Measurements from ENCODE around the gene AKAP8L. TPM values are rescaled to one million over a fixed set of nuclear protein-coding genes. Genes with fewer than 3 reads are reported as not detected.
"Not testable (repeated sequence)": the region's sequence is repeated elsewhere in the genome, so short reads cannot be mapped to it uniquely, and the experiment has no call there.

Gene AKAP8L
- total and polyA plus RNA-seq, 10 of the 15 experiments (the other 5 are each of a cell fraction or from before 2014, with no cell fraction given), result 0.66 to 64.3 (median 40.0) TPM

DNA sequence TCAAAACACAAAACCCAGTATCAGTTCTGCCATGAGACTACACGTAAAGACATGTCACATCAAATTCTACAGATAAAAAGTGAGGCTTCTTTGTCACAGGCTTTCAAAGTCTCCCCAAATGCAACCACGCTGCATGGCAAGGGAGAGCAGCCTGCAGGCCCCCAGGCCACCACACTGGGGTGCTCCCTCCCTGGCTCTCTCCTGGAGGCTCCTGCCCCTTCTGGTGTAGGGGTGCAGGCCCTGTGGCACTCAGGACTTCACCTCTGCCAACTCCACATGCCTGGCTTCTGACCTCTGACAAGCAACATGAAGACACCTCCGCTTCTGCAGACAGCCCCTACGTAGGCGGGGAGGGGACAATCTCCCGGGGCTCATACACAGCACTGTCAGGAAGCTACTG, 53.5 kb downstream of the AKAP8L start:
- no peak for FAIRE-seq
- no peaks in the 10 kb centered on the region for H3K9me3 ChIP-seq (replicated peaks; ENCODE audit: control insufficient read depth, insufficient read depth, low read length)
- peaks cover 7% of the 10 kb centered on the region for H3K4me1 ChIP-seq (ENCODE audit: control insufficient read depth, insufficient read depth, low read length)
- no peak overlapping the region for H3K4me2 ChIP-seq (ENCODE audit: control insufficient read depth, insufficient read depth)
- no peaks in the 10 kb centered on the region for H4K20me1 ChIP-seq (ENCODE audit: control insufficient read depth, insufficient read depth)
- DNase-seq (ENCODE audit: low read depth, low spot score), result no peak
- peak; percentile 55 for ATAC-seq
- no peaks in the 10 kb centered on the region for H3K79me2 ChIP-seq (ENCODE audit: control insufficient read depth, insufficient read depth, low read length)
- SMC1A ChIA-PET (ENCODE audit: uncharacterized antibody, unreplicated experiment), result no interaction called here
- CTCF ChIA-PET, result interaction anchor here (0.6 kb wide), 1 partner anchor 190 kb away, joined by 3 read pairs; no protein-coding TSS in a partner anchor
- intact Hi-C loops (cut with micrococcal nuclease; ENCODE audit: unreplicated experiment), result no loop called here
- POLR2A ChIA-PET, result no interaction called here
- no peak overlapping the region for H2AFZ ChIP-seq (ENCODE audit: control insufficient read depth, low read depth, low read length)
- no peak overlapping the region for H3K27ac ChIP-seq (ENCODE audit: control insufficient read depth, insufficient read depth)
- WGBS (ENCODE audit: insufficient coverage, insufficient replicate concordance, low lambda C conversion rate, missing lambda C conversion rate), result over 99% methylated on average over 6 of the region's 6 CpGs
- in situ Hi-C loops (cut with MboI), result no loop called here
- no peak overlapping the region for H3K9ac ChIP-seq (ENCODE audit: control insufficient read depth, insufficient read depth, low read length)
- no peaks in the 10 kb centered on the region for H3K27me3 ChIP-seq (replicated peaks in 1 of 2; ENCODE audit: control insufficient read depth in 2 of 2, insufficient read depth in 2 of 2, low read length in 1 of 2)
- BruUV-seq (replicated peaks), result no TSS peak
- TF ChIP-seq, protein P1, sequence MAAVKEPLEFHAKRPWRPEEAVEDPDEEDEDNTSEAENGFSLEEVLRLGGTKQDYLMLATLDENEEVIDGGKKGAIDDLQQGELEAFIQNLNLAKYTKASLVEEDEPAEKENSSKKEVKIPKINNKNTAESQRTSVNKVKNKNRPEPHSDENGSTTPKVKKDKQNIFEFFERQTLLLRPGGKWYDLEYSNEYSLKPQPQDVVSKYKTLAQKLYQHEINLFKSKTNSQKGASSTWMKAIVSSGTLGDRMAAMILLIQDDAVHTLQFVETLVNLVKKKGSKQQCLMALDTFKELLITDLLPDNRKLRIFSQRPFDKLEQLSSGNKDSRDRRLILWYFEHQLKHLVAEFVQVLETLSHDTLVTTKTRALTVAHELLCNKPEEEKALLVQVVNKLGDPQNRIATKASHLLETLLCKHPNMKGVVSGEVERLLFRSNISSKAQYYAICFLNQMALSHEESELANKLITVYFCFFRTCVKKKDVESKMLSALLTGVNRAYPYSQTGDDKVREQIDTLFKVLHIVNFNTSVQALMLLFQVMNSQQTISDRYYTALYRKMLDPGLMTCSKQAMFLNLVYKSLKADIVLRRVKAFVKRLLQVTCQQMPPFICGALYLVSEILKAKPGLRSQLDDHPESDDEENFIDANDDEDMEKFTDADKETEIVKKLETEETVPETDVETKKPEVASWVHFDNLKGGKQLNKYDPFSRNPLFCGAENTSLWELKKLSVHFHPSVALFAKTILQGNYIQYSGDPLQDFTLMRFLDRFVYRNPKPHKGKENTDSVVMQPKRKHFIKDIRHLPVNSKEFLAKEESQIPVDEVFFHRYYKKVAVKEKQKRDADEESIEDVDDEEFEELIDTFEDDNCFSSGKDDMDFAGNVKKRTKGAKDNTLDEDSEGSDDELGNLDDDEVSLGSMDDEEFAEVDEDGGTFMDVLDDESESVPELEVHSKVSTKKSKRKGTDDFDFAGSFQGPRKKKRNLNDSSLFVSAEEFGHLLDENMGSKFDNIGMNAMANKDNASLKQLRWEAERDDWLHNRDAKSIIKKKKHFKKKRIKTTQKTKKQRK (IDR thresholded peaks at IDR 0.05; ENCODE audit: low read depth, low read length), result no peak
- TF ChIP-seq ESRRA (IDR thresholded peaks at IDR 0.05; ENCODE audit: low read length), result no peak
- TF ChIP-seq MXI1 (IDR thresholded peaks at IDR 0.05; ENCODE audit: low read depth, low read length), result no peak
- TF ChIP-seq, protein P2, sequence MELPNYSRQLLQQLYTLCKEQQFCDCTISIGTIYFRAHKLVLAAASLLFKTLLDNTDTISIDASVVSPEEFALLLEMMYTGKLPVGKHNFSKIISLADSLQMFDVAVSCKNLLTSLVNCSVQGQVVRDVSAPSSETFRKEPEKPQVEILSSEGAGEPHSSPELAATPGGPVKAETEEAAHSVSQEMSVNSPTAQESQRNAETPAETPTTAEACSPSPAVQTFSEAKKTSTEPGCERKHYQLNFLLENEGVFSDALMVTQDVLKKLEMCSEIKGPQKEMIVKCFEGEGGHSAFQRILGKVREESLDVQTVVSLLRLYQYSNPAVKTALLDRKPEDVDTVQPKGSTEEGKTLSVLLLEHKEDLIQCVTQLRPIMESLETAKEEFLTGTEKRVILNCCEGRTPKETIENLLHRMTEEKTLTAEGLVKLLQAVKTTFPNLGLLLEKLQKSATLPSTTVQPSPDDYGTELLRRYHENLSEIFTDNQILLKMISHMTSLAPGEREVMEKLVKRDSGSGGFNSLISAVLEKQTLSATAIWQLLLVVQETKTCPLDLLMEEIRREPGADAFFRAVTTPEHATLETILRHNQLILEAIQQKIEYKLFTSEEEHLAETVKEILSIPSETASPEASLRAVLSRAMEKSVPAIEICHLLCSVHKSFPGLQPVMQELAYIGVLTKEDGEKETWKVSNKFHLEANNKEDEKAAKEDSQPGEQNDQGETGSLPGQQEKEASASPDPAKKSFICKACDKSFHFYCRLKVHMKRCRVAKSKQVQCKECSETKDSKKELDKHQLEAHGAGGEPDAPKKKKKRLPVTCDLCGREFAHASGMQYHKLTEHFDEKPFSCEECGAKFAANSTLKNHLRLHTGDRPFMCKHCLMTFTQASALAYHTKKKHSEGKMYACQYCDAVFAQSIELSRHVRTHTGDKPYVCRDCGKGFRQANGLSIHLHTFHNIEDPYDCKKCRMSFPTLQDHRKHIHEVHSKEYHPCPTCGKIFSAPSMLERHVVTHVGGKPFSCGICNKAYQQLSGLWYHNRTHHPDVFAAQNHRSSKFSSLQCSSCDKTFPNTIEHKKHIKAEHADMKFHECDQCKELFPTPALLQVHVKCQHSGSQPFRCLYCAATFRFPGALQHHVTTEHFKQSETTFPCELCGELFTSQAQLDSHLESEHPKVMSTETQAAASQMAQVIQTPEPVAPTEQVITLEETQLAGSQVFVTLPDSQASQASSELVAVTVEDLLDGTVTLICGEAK (IDR thresholded peaks at IDR 0.05; ENCODE audit: borderline replicate concordance), result no peak
- TF ChIP-seq IKZF1 (conservative IDR thresholded peaks at IDR 0.05), result no peak
- TF ChIP-seq FOS (IDR thresholded peaks at IDR 0.05; ENCODE audit: borderline replicate concordance, extremely low read depth, insufficient read length), result no peak
- no peak for TF ChIP-seq IKZF2 (IDR thresholded peaks at IDR 0.05)
- TF ChIP-seq TARDBP (IDR thresholded peaks at IDR 0.05; ENCODE audit: borderline replicate concordance), result no peak
- peaks cover 23 to 32% of the 10 kb centered on the region in 2 experiments for H3K36me3 ChIP-seq (ENCODE audit: control insufficient read depth in 2 of 2, insufficient read depth in 2 of 2, low read length in 1 of 2)
- RAD21 ChIA-PET (ENCODE audit: unreplicated experiment), result no interaction called here
- H3K4me3 ChIP-seq, result no peak overlapping the region

DNA sequence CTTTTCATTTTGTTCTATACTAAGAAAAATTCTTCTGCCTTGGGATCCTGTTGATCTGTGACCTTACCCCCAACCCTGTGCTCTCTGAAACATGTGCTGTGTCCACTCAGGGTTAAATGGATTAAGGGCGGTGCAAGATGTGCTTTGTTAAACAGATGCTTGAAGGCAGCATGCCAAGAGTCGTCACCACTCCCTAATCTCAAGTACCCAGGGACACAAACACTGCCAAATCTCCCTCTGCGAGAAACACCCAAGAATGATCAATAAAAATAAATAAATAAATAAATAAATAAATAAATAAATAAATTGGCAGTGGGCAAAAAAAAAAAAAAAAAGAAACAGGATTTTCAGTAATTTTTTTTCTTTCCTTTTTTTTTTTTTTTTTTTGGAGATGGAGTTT, 55.0 kb downstream of the AKAP8L start:
- H2AFZ ChIP-seq (ENCODE audit: control insufficient read depth, low read depth, low read length); intact Hi-C loops (cut with micrococcal nuclease; ENCODE audit: unreplicated experiment); H3K9ac ChIP-seq (ENCODE audit: control insufficient read depth, insufficient read depth, low read length); DNase-seq (ENCODE audit: low read depth, low spot score); SMC1A ChIA-PET (ENCODE audit: uncharacterized antibody, unreplicated experiment); H3K9me3 ChIP-seq (replicated peaks; ENCODE audit: control insufficient read depth, insufficient read depth, low read length); CTCF ChIA-PET; RAD21 ChIA-PET (ENCODE audit: unreplicated experiment); H3K27me3 ChIP-seq (replicated peaks in 1 of 2; ENCODE audit: control insufficient read depth in 2 of 2, insufficient read depth in 2 of 2, low read length in 1 of 2); ATAC-seq; H4K20me1 ChIP-seq (ENCODE audit: control insufficient read depth, insufficient read depth); H3K79me2 ChIP-seq (ENCODE audit: control insufficient read depth, insufficient read depth, low read length); H3K4me1 ChIP-seq (ENCODE audit: control insufficient read depth, insufficient read depth, low read length); in situ Hi-C loops (cut with MboI); BruUV-seq (replicated peaks); H3K4me2 ChIP-seq (ENCODE audit: control insufficient read depth, insufficient read depth); FAIRE-seq; H3K4me3 ChIP-seq; H3K27ac ChIP-seq (ENCODE audit: control insufficient read depth, insufficient read depth): not testable (repeated sequence)
- H3K36me3 ChIP-seq (ENCODE audit: control insufficient read depth in 2 of 2, insufficient read depth in 2 of 2, low read length in 1 of 2), result peaks cover 23 to 27% of the 10 kb centered on the region in 2 experiments
- POLR2A ChIA-PET, result interaction anchor here (0.6 kb wide), 1 partner anchor 988 kb away, joined by 5 read pairs; no protein-coding TSS in a partner anchor
- WGBS (ENCODE audit: insufficient coverage, insufficient replicate concordance, low lambda C conversion rate, missing lambda C conversion rate), result 98% methylated on average over 3 of the region's 3 CpGs
